Measurements from ENCODE around the gene DIAPH3.

Gene DIAPH3

GRCh38 chr13:59696271-59696670 is 467.5 kb downstream of the DIAPH3 start:
- no peak for DNase-seq (ENCODE audit: extremely low read depth, low read depth)
- TF ChIP-seq CTCF (IDR thresholded peaks at IDR 0.05; ENCODE audit: low read depth, low read length): no peak

- peak; percentile 18 for DNase-seq (ENCODE audit: extremely low read depth, low read depth)
- no peak for TF ChIP-seq CTCF (IDR thresholded peaks at IDR 0.05; ENCODE audit: low read depth, low read length)
These were observed 472.1 kb downstream of the DIAPH3 start for GRCh38 chr13:59691501-59692066.

- no peak for DNase-seq (ENCODE audit: extremely low read depth, low read depth)
- TF ChIP-seq CTCF (IDR thresholded peaks at IDR 0.05; ENCODE audit: low read depth, low read length): no peak
These were observed 472.7 kb downstream of the DIAPH3 start for GRCh38 chr13:59690857-59691500.

- no peak for DNase-seq (ENCODE audit: extremely low read depth, low read depth)
- TF ChIP-seq CTCF (IDR thresholded peaks at IDR 0.05; ENCODE audit: low read depth, low read length): no peak
These were observed 474.7 kb downstream of the DIAPH3 start for GRCh38 chr13:59689057-59689456.

- no peak for TF ChIP-seq CTCF (IDR thresholded peaks at IDR 0.05; ENCODE audit: low read depth, low read length)
These were observed 476.8 kb downstream of the DIAPH3 start for GRCh38 chr13:59686798-59687394.

GRCh38 chr13:59684105-59684504 is 479.6 kb downstream of the DIAPH3 start:
- no peak for TF ChIP-seq CTCF (IDR thresholded peaks at IDR 0.05; ENCODE audit: low read depth, low read length)

More at GRCh38 chr13:59686798-59687394, 476.8 kb downstream of the DIAPH3 start:
- DNase-seq (ENCODE audit: extremely low read depth, low read depth): no peak

GRCh38 chr13:59681636-59682311 is 482.0 kb downstream of the DIAPH3 start:
- no peak for DNase-seq (ENCODE audit: extremely low read depth, low read depth)
- TF ChIP-seq CTCF (IDR thresholded peaks at IDR 0.05; ENCODE audit: low read depth, low read length): no peak

More at GRCh38 chr13:59684105-59684504, 479.6 kb downstream of the DIAPH3 start:
- DNase-seq (ENCODE audit: extremely low read depth, low read depth): no peak

Data from AG09319 (cell line).